Measurements from ENCODE around the gene FAM170A.

Gene FAM170A

DNA sequence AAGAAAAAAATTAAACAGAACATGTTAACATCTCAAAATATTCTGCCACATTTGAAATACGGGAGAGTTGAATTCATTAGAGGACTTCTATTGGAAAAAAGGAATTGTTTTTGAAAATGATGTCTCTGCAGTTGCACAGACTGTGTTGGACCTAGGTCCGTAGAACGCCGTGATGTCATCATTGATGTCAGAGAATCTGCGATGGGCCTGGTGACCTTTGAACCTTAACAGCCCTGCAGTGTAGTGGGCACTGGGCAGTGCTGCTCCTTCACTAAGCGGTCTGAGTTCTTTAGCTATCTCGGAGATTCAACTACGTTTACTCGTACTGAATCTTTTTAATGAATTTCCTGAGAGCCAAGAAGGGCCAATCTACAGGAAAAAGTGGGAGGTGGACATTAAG lies at the start of gene FAM170A:
Gene FAM170A (plus strand): TSS at position 220 of the 400 bp plus-strand sequence. CDS start 211 bp downstream, outside the sequence.
- FAIRE-seq, result no peak

- no peak for FAIRE-seq
These were observed 46.4 kb upstream of the FAM170A start for GRCh38 chr5:119582987-119583386.

- no peak for FAIRE-seq
These were observed 45.7 kb upstream of the FAM170A start for GRCh38 chr5:119583684-119584083.

DNA sequence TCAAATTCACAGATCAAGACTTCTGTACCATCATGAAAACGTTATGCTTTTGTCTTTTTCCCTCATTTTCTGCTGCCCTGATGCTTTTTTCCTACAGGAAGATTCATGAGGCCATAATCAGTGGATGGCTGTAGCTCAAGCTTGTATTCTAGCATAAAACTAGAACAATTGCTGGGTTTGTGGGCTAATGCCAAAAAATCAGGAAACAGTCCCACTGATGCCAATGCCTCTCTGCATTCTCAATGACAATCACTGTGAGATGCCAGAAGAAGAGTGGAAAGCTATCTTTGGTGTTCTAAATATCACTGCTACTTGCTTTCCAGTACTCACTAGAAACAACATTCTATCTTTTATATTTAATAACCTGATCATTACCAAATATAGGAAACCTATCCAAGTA lies 33.3 kb upstream of the FAM170A start:
- FAIRE-seq, result no peak

DNA sequence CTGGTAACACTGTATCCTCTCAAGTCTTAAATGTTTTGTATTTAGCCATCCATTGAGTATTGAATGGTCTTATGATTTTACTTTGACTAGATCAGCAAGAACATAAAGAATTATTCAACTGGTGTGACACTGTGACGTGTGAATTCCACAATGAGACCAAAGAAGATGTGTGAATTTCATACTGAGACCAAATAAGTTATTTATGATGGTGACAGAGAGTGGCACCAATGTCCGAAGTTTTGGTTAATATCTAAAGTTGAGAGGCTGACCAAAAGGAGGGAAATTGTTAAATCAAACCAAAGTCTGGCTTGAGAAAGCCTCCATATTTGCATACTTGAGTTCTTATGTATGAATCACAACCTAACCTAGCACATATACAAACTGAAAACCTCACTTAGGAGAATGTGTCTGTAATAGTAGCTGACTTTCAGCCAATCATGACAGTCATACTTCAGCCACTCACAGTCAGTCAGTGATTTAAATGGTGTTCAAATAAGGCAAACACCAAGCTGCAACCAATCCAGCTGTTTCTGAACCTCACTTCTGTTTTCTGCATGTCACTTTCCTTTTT lies 31.5 kb upstream of the FAM170A start:
- FAIRE-seq, result no peak

DNA sequence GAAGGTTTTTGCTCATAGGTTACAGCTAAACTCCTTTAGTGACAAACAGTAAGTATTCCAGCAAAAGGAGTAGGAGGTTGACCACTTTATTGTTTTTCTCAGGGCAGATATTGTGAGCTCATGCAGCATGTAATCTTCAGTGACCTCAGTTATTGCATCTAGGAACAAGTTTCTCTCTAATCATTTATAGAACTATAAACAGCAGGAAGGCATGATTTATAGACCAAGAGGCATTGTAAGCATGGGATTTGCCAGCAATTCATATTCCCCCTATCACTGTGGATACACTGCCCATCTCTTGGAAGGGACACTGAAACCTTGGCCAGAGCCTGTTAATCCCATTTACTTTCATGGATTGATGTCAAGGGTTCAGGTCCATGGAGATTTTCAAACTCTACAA lies 15.4 kb upstream of the FAM170A start:
- FAIRE-seq, result no peak

DNA sequence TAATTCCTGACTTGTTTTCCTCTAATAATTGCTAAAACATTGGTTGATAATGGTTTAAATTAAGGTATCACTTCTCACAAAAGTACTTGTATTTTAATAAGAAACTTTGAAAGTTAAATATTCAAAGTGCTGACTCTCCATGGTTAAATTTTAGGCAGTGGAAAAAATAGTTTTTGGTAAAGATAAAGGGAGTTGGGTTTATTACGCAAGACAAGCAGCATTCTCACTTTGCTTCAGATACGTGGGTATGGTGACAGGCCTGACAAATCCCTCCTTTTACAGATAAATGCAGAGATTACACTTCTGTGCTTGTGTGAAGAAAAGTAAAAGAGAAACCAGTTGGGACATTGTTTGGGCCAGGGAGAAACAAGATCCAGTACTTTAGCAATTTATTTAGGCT lies 14.5 kb upstream of the FAM170A start:
- FAIRE-seq, result no peak

- no peak for FAIRE-seq
These were observed 3.3 kb upstream of the FAM170A start for GRCh38 chr5:119626086-119626485.

DNA sequence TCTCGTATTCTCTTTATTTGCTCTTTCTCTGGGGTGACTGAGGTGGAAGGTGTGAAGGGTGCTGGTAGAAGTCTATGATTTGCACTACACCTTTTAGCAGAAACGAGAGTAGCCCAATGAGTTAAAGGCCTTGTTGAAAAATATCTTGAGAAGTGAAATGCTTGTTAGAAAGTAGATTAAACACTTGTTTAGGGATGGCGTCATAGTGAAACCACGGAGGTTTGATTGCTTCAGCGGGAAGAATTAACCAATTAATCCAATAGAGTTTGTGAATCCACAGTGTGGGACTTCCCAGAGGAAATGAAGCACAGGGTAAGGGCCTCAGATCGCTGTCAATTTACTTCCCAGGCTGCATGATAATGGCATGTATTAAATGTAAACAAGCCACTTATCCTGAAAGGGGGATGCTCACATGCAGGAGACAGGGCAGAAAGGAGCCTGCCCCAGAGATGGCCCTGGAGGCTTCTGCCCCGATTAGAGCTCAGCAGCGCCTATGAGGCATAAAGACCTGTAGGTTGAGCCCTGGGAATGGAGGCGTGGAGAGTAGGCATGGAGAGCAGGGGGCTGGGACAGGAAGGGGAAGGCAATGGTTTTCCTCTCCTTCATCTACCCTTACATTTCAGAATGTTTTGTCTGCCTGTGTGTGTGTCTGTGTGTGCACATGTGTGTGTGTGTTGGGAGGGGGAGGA lies 1.5 kb downstream of the FAM170A start:
- FAIRE-seq, result no peak

GRCh38 chr5:119631660-119632059 lies 2.3 kb downstream of the FAM170A start:
- no peak for FAIRE-seq

- no peak for FAIRE-seq
These were observed 22.1 kb downstream of the FAM170A start for GRCh38 chr5:119651486-119651885.

DNA sequence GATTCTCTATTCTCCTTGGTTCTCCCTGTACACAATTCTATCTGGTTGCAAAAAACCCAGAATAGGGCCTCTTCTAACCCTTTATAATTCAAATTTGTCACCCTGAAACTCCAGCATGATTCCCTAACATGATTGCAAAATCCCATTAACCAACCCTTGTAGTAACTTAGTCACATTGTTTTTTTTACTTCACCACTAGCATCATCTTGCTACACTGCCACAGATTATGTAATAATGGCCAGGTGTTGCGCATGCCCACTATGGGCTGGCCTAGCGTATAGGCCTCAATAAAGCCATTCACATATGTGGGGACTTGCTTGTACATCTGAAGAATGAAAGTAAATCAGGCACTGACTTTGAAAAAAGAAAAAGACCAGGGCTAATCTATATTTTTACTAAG lies 25.7 kb downstream of the FAM170A start:
- no peak for FAIRE-seq

DNA sequence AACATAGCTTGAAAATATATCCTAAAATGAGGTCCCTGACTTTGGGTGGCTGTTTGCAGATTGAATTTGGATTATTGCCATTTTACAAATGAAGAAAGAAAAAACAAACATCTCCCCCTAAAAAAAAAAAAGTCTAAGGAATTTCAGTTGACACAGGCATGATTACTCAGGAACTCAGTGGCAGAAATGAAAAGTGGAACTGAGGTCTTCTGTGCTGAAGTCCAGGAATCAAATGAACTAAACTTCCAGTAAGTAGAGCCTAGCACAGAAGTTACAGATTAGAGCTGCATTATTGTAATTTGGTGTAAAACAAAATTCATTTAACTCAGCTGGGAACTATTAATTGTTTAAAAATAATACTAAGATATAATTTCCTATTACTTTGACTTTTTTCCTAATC lies 26.7 kb downstream of the FAM170A start:
- FAIRE-seq, result no peak

DNA sequence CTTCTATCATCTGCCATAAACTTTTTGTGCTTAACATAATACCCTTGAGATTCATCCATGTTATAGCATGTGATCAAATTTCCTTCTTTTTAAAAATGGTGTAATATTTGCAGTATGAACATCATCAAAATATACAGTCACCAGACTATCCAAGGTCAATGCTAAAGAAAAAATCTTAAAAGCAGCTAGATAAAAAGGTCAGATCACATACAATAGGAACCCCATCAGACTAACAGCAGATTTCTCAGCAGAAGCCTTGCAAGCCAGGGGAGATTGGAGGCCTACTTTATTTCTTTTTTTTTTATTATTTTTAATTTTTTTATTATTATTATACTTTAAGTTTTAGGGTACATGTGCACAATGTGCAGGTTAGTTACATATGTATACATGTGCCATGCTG lies 37.2 kb downstream of the FAM170A start:
- no peak for FAIRE-seq

GRCh38 chr5:119678351-119679028 lies 49.1 kb downstream of the FAM170A start:
- no peak for FAIRE-seq

GRCh38 chr5:119680080-119680479 lies 50.7 kb downstream of the FAM170A start:
- no peak for FAIRE-seq

DNA sequence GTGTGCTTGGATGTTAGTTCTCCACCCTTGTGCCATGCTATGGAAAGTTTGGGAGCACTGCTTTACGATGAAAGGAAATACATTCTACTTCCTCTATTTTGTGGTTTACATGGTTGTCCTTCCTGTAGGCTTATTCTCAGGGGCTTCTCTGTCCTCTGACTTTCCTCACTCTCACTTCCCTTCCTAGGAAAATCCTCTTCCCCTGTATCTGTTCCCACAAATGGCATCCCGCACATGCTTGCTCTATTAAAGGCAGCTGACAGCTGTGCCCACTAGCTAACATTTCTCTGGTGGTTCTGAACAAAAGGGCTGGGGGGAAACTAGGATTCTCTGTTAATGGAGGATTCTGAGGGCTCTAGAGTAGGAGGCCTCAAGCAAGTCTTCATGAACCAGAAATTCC lies 52.4 kb downstream of the FAM170A start:
- no peak for FAIRE-seq

- no peak for FAIRE-seq
These were observed 53.0 kb downstream of the FAM170A start for GRCh38 chr5:119682372-119682771.
